Stimulated activated CD8-positive, alpha-beta memory T cell treated with anti-CD3 and anti-CD28 coated beads, Interleukin-15, amount 100 ng/mL, for 4 hours (primary cell): ENCODE results near the gene MYO18B.

ENCODE experiments used
- DNase-seq, 2 donors: peaks; one replicate each; pipeline ENCODE4 v3.0.0-alpha.2; 2020; ENCODE audit warnings: low read depth in 2 of 2

Gene MYO18B

GRCh38 chr22:25852223-25852622, 110.2 kb downstream of the MYO18B start:
- no peak for DNase-seq

- no peak for DNase-seq
Measured at GRCh38 chr22:25853078-25853477, 111.1 kb downstream of the MYO18B start.

- no peak for DNase-seq
Measured at GRCh38 chr22:25853501-25854284, 111.7 kb downstream of the MYO18B start.

- DNase-seq, result no peak
Measured at GRCh38 chr22:25869771-25870170, 127.8 kb downstream of the MYO18B start.

GRCh38 chr22:25874327-25874726, 132.3 kb downstream of the MYO18B start:
- DNase-seq, result no peak

- no peak for DNase-seq
Measured at GRCh38 chr22:25875461-25875860, 133.5 kb downstream of the MYO18B start.

GRCh38 chr22:25876871-25877270, 134.9 kb downstream of the MYO18B start:
- DNase-seq, result no peak

- DNase-seq, result no peak
Measured at GRCh38 chr22:25878933-25879332, 136.9 kb downstream of the MYO18B start.

GRCh38 chr22:25880524-25880923, 138.5 kb downstream of the MYO18B start:
- no peak for DNase-seq

GRCh38 chr22:25881210-25881755, 139.3 kb downstream of the MYO18B start:
- DNase-seq, result no peak

GRCh38 chr22:25882360-25882759, 140.4 kb downstream of the MYO18B start:
- no peak for DNase-seq

- no peak for DNase-seq
Measured at GRCh38 chr22:25883482-25884033, 141.6 kb downstream of the MYO18B start.

- no peak for DNase-seq
Measured at GRCh38 chr22:25884121-25884520, 142.1 kb downstream of the MYO18B start.

GRCh38 chr22:25888399-25889054, 146.5 kb downstream of the MYO18B start:
- no peak for DNase-seq

GRCh38 chr22:25890651-25891050, 148.7 kb downstream of the MYO18B start:
- DNase-seq, result no peak

- DNase-seq, result no peak
Measured at GRCh38 chr22:25892678-25893077, 150.7 kb downstream of the MYO18B start.

GRCh38 chr22:25895678-25896077, 153.7 kb downstream of the MYO18B start:
- no peak for DNase-seq

- DNase-seq, result no peak
Measured at GRCh38 chr22:25896098-25896497, 154.1 kb downstream of the MYO18B start.

- no peak for DNase-seq
Measured at GRCh38 chr22:25896592-25896991, 154.6 kb downstream of the MYO18B start.

- DNase-seq, result no peak
Measured at GRCh38 chr22:25898707-25899365, 156.8 kb downstream of the MYO18B start.

GRCh38 chr22:25899566-25899965, 157.6 kb downstream of the MYO18B start:
- no peak for DNase-seq

GRCh38 chr22:25900390-25900789, 158.4 kb downstream of the MYO18B start:
- DNase-seq, result no peak
